Astrocyte of the cerebellum (primary cell): ENCODE results near the gene P4HB.
"Not testable (repeated sequence)": the region's sequence is repeated elsewhere in the genome, so short reads cannot be mapped to it uniquely, and the experiment has no call there.

Source experiments
- DNase-seq: peaks from one replicate; pipeline ENCODE4 v3.0.0-alpha.2; 2011; ENCODE audit warnings: low read depth
- H3K4me3 ChIP-seq: 2 replicates; pipeline ENCODE4 v1.5.1; 2011; ENCODE audit warnings: mild to moderate bottlenecking, low read depth, low read length, moderate library complexity
- in situ Hi-C: cut with HindIII; loops from 2 replicates; pipeline ENCODE4 v1.10.0; 2017; ENCODE audit warnings: low sequenced_read_pairs
- TF ChIP-seq, protein P1 (sequence below): IDR thresholded peaks from 2 replicates; pipeline ENCODE4 v1.5.1; 2012; ENCODE audit warnings: low read length, low read depth, moderate library complexity, mild to moderate bottlenecking; ENCODE audit errors: missing control alignments

P4HB gene

DNA sequence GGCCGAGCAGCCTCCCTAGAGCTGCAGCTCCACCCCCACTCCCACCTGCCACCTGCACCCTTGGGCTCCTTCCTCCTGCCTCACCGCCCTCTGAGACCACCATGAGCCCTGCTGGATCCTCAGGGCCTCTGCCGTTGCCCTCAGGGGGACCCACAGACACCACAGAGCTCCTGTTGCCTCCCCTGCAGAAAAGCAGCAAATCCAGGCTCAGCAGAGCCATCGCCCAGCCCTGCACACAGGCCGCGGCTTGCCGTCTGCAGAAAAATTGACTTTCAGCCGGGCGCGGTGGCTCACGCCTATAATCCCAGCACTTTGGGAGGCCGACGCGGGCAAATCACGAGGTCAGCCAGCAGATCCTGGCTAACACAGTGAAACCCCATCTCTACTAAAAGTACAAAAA lies 18.5 kb downstream of the P4HB start:
- H3K4me3 ChIP-seq, result no peak overlapping the region
- in situ Hi-C loops, result no loop called here
- TF ChIP-seq, protein P1, sequence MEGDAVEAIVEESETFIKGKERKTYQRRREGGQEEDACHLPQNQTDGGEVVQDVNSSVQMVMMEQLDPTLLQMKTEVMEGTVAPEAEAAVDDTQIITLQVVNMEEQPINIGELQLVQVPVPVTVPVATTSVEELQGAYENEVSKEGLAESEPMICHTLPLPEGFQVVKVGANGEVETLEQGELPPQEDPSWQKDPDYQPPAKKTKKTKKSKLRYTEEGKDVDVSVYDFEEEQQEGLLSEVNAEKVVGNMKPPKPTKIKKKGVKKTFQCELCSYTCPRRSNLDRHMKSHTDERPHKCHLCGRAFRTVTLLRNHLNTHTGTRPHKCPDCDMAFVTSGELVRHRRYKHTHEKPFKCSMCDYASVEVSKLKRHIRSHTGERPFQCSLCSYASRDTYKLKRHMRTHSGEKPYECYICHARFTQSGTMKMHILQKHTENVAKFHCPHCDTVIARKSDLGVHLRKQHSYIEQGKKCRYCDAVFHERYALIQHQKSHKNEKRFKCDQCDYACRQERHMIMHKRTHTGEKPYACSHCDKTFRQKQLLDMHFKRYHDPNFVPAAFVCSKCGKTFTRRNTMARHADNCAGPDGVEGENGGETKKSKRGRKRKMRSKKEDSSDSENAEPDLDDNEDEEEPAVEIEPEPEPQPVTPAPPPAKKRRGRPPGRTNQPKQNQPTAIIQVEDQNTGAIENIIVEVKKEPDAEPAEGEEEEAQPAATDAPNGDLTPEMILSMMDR, result no peak
- DNase-seq, result no peak

DNA sequence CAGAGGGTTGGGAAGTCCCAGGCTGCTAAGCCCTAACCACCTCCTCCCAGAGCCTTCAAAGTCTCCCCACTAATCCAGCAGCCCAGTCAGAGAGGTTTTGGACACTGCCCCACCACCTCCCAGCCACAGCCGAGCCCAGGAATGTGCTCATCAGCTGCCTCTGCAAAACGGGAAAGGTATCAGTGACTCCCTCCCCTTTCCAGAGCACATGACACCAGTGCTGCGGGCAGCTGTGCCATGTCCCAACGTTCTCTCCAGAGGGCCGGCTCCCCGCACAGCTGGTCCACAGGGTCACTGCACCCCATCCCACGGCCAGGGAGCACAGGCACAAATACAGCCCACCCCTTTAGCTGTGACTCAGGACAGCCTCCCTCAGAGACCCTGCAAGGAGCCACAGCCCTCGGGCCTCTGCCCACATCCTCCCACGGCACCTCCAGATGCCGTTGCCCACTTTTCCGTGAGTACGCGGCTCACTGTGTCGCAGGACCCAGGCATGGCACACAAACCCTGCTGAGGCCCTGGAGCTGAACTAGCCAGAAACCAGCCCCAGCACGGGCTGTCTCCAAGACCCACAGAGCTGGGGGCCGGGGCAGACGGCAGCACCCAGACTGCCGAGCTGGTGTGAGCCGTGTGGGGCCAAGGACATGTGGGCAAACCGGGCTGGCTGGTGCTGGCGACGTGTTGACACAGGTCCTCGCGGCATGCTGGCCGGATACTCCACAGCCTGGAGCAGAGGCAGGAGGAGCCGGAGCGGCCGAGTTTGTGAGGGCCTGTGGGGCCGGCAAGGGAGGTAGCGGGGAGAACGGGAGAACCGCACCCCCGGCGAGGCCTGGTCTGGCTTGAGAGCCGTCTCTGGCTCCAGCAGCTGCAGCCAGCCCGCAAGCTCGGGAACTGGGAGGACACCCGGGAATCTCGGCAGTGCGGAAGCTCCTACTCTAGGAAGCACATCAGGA lies 19.2 kb downstream of the P4HB start:
- DNase-seq, result no peak
- in situ Hi-C loops, result no loop called here
- TF ChIP-seq, protein P1, result no peak
- H3K4me3 ChIP-seq, result no peak overlapping the region

- DNase-seq, H3K4me3 ChIP-seq, in situ Hi-C loops: not testable (repeated sequence)
These were observed 20.3 kb downstream of the P4HB start for GRCh38 chr17:81840059-81840458.

- TF ChIP-seq, protein P1, result no peak
- no peak overlapping the region for H3K4me3 ChIP-seq
- in situ Hi-C loops, result no loop called here
- no peak for DNase-seq
These were observed 21.0 kb downstream of the P4HB start for GRCh38 chr17:81839301-81839700.

- no peak for DNase-seq
- no peak overlapping the region for H3K4me3 ChIP-seq
- TF ChIP-seq, protein P1, result no peak
- in situ Hi-C loops, result no loop called here
These were observed 21.5 kb downstream of the P4HB start for GRCh38 chr17:81838753-81839255.

GRCh38 chr17:81837641-81838040 lies 22.7 kb downstream of the P4HB start:
- TF ChIP-seq, protein P1, result no peak
- H3K4me3 ChIP-seq, result no peak overlapping the region
- no peak for DNase-seq
- in situ Hi-C loops, result no loop called here

DNA sequence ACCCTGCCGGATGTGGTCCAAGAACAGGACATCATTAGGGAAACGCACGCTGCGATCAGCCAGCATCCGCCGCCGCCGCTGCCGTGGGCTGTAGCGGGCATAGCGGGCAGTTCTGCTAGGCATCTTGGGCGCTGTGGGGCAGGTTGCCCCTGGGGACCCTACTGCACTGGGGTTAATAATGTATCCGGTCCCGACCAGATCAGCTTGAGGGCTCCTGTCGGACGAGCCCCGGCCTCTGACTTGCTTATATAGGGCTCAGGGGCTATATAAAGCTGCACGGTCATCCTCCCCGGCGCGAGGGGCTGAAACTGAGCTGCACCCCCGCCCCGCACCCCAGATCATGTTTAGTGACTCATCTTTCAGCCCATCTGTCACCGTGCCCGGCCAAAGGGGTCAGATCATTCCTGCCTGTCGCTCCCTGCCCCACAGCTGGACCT lies 25.5 kb downstream of the P4HB start, which contains the start of gene PPP1R27:
PPP1R27 (minus strand) TSS at position 220 of the 437 bp plus-strand sequence; CDS start at position 123, 97 bp downstream.
- peak within 1 kb of the TSS; percentile 76 for H3K4me3 ChIP-seq
- in situ Hi-C loops, result no loop called here
- DNase-seq, result no peak
- TF ChIP-seq, protein P1, result no peak
